Chondrocyte (in vitro differentiated cells): ENCODE measurements around the gene RAB7B. TPM values are rescaled to one million over a fixed set of nuclear protein-coding genes. Genes with fewer than 3 reads are reported as not detected.
"Not testable (repeated sequence)": the region's sequence is repeated elsewhere in the genome, so short reads cannot be mapped to it uniquely, and the experiment has no call there.

Source experiments
- DNase-seq: peaks from one replicate; pipeline ENCODE4 v3.0.0; 2021; ENCODE audit warnings: mixed read lengths, low spot score
- H3K27ac Mint-ChIP-seq: one replicate; pipeline ENCODE4 v1.8.0; 2021; ENCODE audit warnings: mild to moderate bottlenecking, moderate library complexity, mixed read lengths; ENCODE audit not compliant: unreplicated experiment
- H3K27me3 Mint-ChIP-seq: 2 replicates; pipeline ENCODE4 v1.8.0; 2021; ENCODE audit warnings: low read depth, mixed read lengths
- H3K36me3 Mint-ChIP-seq: 2 replicates; pipeline ENCODE4 v1.8.0; 2021; ENCODE audit warnings: low read depth, mixed read lengths
- H3K4me1 Mint-ChIP-seq: 2 replicates; pipeline ENCODE4 v1.8.0; 2021; ENCODE audit warnings: low read depth, mild to moderate bottlenecking, mixed read lengths
- H3K4me3 Mint-ChIP-seq: one replicate; pipeline ENCODE4 v1.8.0; 2021; ENCODE audit warnings: mild to moderate bottlenecking, moderate library complexity, mixed read lengths; ENCODE audit not compliant: unreplicated experiment
- H3K9me3 Mint-ChIP-seq: 2 replicates; pipeline ENCODE4 v1.8.0; 2021; ENCODE audit warnings: low read depth, mixed read lengths
- long read RNA-seq: library from polyadenylated mRNA; stranded (forward); transcript quantifications from one replicate; pipeline ENCODE4 v2.0.0, GENCODE V29; 2021
- total RNA-seq: library from RNA; stranded (reverse); gene quantifications from 3 replicates; pipeline ENCODE4 v1.2.1, GENCODE V29; 2021
- TF ChIP-seq, protein P1 (sequence below): fragments of 200-600 bp; sonication (generic); IDR thresholded peaks from 2 replicates; pipeline ENCODE4 v1.5.0; 2021; ENCODE audit warnings: antibody characterized with exemption, mild to moderate bottlenecking, moderate library complexity

The RAB7B gene, protein sequence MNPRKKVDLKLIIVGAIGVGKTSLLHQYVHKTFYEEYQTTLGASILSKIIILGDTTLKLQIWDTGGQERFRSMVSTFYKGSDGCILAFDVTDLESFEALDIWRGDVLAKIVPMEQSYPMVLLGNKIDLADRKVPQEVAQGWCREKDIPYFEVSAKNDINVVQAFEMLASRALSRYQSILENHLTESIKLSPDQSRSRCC
- 3.5 to 4.5 TPM (median 4.4 TPM) in 3 replicates for total RNA-seq
- long read RNA-seq, transcript RAB7B-201 (6 exons, 2,888 nt): major isoform, 12 of 17 reads
- long read RNA-seq, partial matches to known transcripts: 0 of 17 reads
- long read RNA-seq, other reads (novel, unspliced or antisense): 4 of 17 reads

GRCh38 chr1:206002871-206003801 is at the start of gene RAB7B:
Gene RAB7B (minus strand): TSS chr1:206003395. CDS start chr1:205994135, 9,260 bp downstream.
- H3K4me3 Mint-ChIP-seq: peak within 1 kb of the TSS; percentile 60
- peaks cover 3% of the 10 kb centered on the region for H3K9me3 Mint-ChIP-seq
- peaks cover 55% of the 10 kb centered on the region for H3K4me1 Mint-ChIP-seq
- TF ChIP-seq, protein P1, sequence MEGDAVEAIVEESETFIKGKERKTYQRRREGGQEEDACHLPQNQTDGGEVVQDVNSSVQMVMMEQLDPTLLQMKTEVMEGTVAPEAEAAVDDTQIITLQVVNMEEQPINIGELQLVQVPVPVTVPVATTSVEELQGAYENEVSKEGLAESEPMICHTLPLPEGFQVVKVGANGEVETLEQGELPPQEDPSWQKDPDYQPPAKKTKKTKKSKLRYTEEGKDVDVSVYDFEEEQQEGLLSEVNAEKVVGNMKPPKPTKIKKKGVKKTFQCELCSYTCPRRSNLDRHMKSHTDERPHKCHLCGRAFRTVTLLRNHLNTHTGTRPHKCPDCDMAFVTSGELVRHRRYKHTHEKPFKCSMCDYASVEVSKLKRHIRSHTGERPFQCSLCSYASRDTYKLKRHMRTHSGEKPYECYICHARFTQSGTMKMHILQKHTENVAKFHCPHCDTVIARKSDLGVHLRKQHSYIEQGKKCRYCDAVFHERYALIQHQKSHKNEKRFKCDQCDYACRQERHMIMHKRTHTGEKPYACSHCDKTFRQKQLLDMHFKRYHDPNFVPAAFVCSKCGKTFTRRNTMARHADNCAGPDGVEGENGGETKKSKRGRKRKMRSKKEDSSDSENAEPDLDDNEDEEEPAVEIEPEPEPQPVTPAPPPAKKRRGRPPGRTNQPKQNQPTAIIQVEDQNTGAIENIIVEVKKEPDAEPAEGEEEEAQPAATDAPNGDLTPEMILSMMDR: no peak
- peaks cover 5% of the 10 kb centered on the region for H3K36me3 Mint-ChIP-seq
- H3K27me3 Mint-ChIP-seq: no peaks in the 10 kb centered on the region
- peak within 1 kb of the TSS; percentile 94 for H3K27ac Mint-ChIP-seq
- no peak for DNase-seq

- not testable (repeated sequence) for H3K36me3 Mint-ChIP-seq
Observed at GRCh38 chr1:206052231-206052865, 49.2 kb upstream of the RAB7B start.

GRCh38 chr1:206050655-206051235 is 47.5 kb upstream of the RAB7B start:
- Mint-ChIP-seq H3K36me3 (no peaks in the 10 kb centered on the region), H3K9me3 (no peaks in the 10 kb centered on the region), H3K27me3 (peaks cover 9% of the 10 kb centered on the region), H3K27ac (no peak overlapping the region), H3K4me3 (no peak overlapping the region), H3K4me1 (no peaks in the 10 kb centered on the region)
- no peak for DNase-seq
- TF ChIP-seq, protein P1: no peak

More at GRCh38 chr1:206052231-206052865, 49.2 kb upstream of the RAB7B start:
- H3K4me3 Mint-ChIP-seq, H3K9me3 Mint-ChIP-seq, H3K4me1 Mint-ChIP-seq, H3K27me3 Mint-ChIP-seq, DNase-seq: not testable (repeated sequence)
- H3K27ac Mint-ChIP-seq: peak overlapping the region; percentile 23

- DNase-seq: no peak
- Mint-ChIP-seq H3K27ac (no peak overlapping the region), H3K36me3 (no peaks in the 10 kb centered on the region), H3K9me3 (no peaks in the 10 kb centered on the region), H3K4me3 (no peak overlapping the region), H3K4me1 (no peaks in the 10 kb centered on the region), H3K27me3 (peaks cover 9% of the 10 kb centered on the region)
- TF ChIP-seq, protein P1: no peak
Observed at GRCh38 chr1:206049919-206050600, 46.9 kb upstream of the RAB7B start.

DNA sequence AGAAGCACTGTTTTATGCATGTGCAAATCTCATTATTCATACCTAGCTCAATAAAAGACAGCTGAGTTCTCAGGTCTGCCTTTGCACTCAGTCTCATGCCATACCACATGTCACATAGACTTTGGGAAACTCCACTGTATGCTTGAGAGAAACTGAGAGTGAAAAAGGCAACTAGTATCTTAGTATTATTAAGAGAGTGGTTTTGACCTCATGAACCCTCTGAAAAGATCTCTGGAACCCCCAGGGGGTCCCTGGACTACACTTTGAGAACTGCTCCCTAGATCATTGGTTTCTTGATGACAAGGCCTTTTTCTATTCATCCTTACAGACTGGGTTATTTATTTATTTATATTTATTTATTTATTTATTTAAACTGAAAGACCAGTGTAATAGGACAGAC is 46.1 kb upstream of the RAB7B start:
- H3K36me3 Mint-ChIP-seq: no peaks in the 10 kb centered on the region
- no peak for DNase-seq
- H3K9me3 Mint-ChIP-seq: no peaks in the 10 kb centered on the region
- TF ChIP-seq, protein P1: no peak
- H3K4me3 Mint-ChIP-seq: no peak overlapping the region
- peaks cover 9% of the 10 kb centered on the region for H3K27me3 Mint-ChIP-seq
- H3K27ac Mint-ChIP-seq: no peak overlapping the region
- H3K4me1 Mint-ChIP-seq: no peaks in the 10 kb centered on the region
